NB4 (cell line): ENCODE data around the gene INSM2.

ENCODE experiments used
- POLR2A ChIP-seq: IDR thresholded peaks from 2 replicates; pipeline ENCODE4 v1.6.1; 2011; ENCODE audit warnings: mild to moderate bottlenecking; ENCODE audit not compliant: insufficient read length; ENCODE audit errors: extremely low read depth
- TF ChIP-seq, protein P1 (sequence below): IDR thresholded peaks from one replicate; pipeline ENCODE4 v1.5.1; 2012; ENCODE audit warnings: low read depth, low read length
- TF ChIP-seq, protein P2 (sequence below): IDR thresholded peaks from 2 replicates; pipeline ENCODE4 v1.6.1; 2011; ENCODE audit warnings: low read depth, low read length

DNA sequence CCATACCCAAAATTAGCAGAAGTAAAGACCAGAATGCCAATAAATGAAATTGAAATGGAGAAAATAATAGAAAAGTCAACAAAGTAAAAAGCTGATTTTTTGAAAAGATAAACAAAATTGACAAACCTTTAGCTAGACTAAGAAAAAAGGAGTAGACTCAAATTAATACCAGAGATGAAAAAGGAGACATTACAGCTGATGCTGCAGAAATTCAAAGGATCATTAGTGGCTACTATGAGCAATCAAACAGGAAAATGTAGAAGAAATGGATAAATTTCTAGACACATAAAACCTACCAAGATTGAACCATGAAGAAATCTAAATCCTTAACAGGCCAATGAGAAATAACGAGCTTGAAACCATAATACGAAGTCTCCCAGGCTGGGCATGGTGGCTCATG is 34.8 kb upstream of the INSM2 start:
- TF ChIP-seq, protein P1, sequence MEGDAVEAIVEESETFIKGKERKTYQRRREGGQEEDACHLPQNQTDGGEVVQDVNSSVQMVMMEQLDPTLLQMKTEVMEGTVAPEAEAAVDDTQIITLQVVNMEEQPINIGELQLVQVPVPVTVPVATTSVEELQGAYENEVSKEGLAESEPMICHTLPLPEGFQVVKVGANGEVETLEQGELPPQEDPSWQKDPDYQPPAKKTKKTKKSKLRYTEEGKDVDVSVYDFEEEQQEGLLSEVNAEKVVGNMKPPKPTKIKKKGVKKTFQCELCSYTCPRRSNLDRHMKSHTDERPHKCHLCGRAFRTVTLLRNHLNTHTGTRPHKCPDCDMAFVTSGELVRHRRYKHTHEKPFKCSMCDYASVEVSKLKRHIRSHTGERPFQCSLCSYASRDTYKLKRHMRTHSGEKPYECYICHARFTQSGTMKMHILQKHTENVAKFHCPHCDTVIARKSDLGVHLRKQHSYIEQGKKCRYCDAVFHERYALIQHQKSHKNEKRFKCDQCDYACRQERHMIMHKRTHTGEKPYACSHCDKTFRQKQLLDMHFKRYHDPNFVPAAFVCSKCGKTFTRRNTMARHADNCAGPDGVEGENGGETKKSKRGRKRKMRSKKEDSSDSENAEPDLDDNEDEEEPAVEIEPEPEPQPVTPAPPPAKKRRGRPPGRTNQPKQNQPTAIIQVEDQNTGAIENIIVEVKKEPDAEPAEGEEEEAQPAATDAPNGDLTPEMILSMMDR: no peak
- TF ChIP-seq POLR2A: no peak
- TF ChIP-seq, protein P2, sequence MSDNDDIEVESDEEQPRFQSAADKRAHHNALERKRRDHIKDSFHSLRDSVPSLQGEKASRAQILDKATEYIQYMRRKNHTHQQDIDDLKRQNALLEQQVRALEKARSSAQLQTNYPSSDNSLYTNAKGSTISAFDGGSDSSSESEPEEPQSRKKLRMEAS: no peak
